GM12872 (cell line): ENCODE measurements around the gene DPP7.

Source experiments
- TF ChIP-seq, protein P1 (sequence below): IDR thresholded peaks from 3 replicates; pipeline ENCODE4 v1.5.1; 2011; ENCODE audit warnings: low read depth, mild to moderate bottlenecking, low read length, moderate library complexity; ENCODE audit not compliant: insufficient read depth

The DPP7 gene

DNA sequence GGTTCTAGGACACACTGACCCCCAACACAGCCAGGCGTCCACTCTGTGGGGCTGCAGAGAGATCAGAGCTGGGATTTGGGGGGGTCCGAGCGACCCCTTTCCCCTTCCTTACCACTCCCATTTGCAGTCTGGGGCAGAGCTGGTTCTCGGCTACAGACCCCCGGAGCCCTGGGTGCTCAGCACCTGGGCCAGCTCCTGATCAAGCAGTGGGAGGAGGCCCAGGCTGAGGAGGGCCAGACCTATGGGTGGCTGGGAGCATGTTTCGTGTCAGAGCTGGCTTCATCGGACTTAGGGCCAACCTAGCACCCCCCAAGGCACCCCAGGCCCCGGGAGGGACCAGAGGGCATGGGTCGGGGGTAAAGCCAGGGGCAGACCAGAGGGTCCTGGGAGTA, 32.0 kb upstream of the DPP7 start:
- TF ChIP-seq, protein P1, sequence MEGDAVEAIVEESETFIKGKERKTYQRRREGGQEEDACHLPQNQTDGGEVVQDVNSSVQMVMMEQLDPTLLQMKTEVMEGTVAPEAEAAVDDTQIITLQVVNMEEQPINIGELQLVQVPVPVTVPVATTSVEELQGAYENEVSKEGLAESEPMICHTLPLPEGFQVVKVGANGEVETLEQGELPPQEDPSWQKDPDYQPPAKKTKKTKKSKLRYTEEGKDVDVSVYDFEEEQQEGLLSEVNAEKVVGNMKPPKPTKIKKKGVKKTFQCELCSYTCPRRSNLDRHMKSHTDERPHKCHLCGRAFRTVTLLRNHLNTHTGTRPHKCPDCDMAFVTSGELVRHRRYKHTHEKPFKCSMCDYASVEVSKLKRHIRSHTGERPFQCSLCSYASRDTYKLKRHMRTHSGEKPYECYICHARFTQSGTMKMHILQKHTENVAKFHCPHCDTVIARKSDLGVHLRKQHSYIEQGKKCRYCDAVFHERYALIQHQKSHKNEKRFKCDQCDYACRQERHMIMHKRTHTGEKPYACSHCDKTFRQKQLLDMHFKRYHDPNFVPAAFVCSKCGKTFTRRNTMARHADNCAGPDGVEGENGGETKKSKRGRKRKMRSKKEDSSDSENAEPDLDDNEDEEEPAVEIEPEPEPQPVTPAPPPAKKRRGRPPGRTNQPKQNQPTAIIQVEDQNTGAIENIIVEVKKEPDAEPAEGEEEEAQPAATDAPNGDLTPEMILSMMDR, result no peak

DNA sequence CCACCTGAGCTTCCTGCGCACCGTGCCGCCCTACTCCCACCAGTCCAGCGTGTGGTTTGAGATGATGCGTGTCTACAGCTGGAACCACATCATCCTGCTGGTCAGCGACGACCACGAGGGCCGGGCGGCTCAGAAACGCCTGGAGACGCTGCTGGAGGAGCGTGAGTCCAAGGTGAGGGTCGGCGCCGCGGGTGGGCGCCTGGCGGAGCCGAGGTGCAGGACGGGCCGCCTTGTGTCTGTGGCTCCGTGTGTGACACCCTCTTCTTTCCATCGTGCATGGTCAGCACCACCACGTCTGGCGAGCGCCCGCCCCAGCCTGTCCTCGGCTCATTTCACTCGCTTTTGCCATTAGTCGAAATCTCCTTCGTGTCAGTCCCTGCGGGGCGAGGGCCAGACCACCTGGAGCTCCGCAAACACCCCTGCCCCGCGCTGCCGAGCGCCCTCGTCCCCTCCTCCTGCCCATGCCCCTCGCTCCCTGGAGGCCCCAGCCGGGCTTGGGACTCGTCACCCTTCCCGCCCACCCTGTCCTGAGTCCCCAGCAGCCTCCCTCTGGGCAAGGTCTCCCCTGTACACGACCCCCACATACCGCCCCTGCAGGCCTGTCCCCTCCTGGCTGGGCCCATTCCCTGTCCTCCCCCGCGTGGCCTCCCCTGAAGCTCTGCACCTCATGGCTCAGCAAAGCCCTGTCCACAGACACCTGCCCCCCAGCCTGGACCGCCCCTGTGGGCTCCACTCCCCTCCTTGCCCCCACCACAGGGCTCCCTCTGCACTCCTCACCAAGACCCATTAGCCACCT, 31.4 kb upstream of the DPP7 start:
- TF ChIP-seq, protein P1, result no peak

DNA sequence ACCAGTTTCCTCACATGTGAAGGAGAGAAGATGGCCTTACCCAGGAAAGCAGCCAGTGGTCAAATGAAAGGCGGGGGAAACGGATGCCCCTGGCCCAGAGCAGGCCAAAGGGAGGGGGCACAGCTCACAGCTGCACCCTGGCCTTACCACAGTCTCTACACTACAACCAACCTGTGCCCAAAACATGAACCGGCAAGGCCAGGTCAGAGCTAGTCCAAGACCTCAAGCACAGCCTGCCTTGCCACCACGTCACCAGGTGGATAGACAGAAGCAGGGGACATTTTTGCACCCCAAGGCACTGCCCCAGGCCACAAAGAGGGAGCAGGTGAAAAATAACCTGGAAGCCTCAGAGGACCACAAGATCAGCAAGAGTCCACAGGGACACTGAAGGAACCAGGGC, 28.9 kb upstream of the DPP7 start:
- TF ChIP-seq, protein P1, result no peak

DNA sequence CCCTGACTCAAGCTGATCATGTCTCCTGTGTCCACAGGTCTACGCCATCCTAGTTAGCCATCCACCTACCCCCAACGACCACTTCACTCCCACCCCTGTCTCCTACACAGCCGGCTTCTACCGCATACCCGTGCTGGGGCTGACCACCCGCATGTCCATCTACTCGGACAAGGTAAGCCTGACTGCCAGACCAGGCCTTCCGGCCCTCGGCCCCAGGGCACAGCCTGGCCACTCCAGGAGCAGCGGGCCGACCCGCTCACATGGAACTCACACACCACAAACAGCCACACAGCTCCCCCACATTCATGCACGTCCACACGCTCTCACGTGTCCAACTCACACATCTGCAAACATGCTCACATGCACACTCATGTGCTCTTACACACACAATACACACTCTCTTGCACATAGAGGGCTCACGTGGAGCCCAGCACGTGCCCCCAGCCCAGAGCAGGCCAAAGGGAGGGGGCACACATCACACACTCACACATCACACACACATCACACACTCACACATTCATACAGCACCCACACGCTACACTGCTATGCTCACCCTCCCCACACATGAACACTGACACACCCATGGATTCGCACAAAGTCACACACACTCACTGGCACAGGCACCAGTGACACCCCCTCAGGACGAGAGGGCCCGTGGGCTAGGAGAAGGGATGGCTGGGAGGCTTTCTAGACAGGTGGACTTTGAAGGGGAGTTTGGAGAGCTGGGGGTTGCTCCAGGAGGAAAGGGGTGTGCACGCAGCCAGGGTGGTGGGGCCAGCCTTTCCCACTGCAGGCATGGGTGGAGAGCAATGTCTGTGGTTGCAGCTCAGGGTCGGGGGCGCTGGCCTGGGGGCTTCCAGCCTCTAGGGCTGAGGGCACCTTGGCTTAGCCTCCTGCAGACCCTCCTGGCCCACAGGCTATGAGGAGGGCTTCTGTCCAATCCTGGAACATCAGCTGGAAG, 27.7 kb upstream of the DPP7 start:
- TF ChIP-seq, protein P1, result no peak

DNA sequence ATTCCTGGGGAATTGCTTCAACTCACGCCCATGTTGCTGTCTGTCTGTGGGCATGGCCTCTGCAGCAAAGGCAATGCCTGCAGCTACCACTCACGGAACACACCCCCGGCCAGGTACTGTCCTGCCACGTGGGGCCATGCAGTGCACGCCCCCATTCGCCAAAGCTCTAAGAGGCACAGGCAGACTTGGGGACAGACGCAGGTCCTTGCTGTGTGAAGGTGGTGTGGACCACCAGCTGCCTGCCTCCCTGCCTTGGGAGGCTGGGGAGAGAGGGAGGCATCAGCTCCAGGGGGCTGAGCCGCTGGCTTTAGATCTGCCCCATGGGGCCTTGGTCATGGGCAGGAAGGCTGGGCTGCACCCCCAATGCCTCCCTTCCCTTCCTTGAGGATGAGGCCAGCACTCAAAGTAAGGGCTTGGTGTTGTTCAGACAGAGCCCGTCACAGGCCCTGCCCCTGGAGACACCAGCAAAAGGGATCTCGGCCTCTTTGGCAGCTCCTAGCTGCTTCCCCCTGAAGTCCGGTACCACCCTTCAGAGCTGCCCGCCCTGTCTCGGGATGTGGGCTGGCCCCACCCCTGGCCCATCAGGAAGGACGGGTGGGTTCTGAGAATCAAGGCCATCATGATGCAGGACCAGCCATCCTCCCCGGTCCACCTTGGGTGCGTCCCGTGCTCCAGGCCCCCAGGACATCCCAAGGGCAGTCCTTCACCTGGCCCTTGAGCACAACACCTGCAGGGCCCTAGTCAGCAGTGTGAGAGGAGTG, 26.7 kb upstream of the DPP7 start:
- TF ChIP-seq, protein P1, result no peak

DNA sequence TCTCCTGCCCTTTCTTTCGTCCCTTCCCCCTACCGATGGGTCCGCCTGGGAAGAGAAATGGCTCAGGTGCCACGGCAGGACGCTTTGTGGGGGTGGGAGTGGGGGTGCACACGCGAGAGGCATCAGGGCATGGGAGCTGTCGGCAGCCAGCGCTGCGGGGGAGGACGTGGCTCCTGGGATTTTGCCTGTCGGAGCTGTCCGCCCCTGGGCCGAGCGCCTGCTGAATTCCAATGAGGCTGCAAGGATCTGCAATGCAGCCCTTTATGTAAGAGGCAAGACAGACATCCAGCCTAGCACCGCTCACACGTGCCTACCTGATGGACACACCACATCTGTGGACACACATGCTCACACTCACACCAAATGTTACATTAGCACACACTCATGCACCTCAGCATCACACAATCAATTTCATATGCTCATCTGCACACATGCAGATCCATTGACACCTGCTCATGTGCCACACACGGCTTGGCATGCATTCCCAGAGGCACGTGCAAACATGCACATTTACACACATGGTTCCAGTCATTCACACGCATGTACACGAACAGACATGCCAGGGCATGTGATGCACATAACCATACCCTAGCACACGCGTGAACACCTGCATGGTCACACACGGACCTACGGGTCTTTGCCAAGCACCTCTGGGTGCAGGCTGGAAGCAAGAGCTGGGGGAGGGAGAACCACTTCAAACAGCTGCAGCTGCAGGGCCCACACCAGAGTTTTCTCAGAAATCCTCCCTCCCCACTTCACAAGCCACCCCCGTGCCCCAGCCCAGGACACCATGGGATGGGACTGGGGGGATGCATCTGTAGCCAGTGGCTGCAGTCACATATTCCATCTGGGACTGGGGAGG, 25.8 kb upstream of the DPP7 start:
- TF ChIP-seq, protein P1, result no peak
